ENCODE data around the gene EIF4B. TPM values are rescaled to one million over a fixed set of nuclear protein-coding genes. Genes with fewer than 3 reads are reported as not detected.

Gene EIF4B
- total and polyA plus RNA-seq, 2 of the 13 experiments (the other 11 are each of a cell fraction or from before 2014, with no cell fraction given) = 416 to 548 TPM

DNA sequence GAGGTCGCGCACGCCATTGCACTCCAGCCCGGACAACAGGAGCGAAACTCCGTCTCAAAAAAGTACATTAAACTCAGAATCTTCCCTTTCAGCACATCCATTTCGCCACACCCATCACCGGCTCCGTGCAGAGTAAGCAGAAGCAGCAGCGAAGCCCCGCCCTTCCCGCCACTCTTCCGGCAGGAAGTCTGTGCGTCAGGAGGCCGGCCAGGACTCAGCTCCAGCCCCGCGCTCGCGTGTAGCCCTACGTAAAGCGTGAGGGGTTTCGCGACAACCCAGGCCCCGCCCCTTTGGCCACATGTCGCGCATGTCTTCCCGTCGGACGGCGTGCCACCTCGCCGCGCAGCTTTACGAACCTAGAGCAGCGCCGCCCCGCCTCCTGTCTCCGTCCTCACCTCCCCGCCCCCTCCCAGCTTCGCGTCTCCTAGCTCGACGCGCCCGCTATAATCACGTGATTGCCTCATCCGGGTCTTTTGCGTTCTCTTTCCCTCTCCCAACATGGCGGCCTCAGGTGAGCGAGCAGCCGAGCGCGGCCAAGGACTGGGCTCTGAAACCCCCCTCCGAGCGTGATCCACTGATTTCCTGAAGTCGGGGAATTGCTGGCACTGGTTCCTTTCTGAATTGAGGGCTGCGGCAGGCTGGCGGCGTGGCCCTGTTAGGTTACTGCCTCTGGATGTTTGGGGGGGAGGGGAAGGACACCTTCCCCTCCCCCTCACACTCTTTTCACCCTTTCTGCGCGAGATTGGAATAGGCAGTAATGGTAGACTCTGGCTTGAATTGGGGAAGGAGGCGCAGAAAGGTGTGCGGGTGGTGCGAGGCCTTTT lies at the start of gene EIF4B (continued):
- peak; percentile 84 for TF ChIP-seq MED8 (CRISPR knock-in tag; IDR thresholded peaks at IDR 0.05; ENCODE audit: insufficient replicate concordance)
- TF ChIP-seq ZBTB2 (CRISPR knock-in tag; IDR thresholded peaks at IDR 0.05; ENCODE audit: low read depth) = peak; percentile 10; the same call in 1 of the 2 replicates
- TF ChIP-seq TMF1 (CRISPR knock-in tag; IDR thresholded peaks at IDR 0.05; ENCODE audit: low read depth) = no peak; the same call in 1 of the 2 replicates
- TF ChIP-seq ZNF598 (CRISPR knock-in tag; IDR thresholded peaks at IDR 0.05; ENCODE audit: borderline replicate concordance) = 0 out of 2 replicates have a peak, but pooled peaks have one; percentile 58
- TF ChIP-seq ZNF577 (CRISPR knock-in tag; IDR thresholded peaks at IDR 0.05; ENCODE audit: borderline replicate concordance, low read depth) = 0 out of 2 replicates have a peak, but pooled peaks have one; percentile 65
- peak; percentile 44 for TF ChIP-seq SRSF1 (optimal IDR thresholded peaks at IDR 0.05; ENCODE audit: low read depth, low read length)
- peak; percentile 48; the same call in 1 of the 2 replicates for TF ChIP-seq ZNF225 (CRISPR knock-in tag; IDR thresholded peaks at IDR 0.05)
- TF ChIP-seq, protein P1, sequence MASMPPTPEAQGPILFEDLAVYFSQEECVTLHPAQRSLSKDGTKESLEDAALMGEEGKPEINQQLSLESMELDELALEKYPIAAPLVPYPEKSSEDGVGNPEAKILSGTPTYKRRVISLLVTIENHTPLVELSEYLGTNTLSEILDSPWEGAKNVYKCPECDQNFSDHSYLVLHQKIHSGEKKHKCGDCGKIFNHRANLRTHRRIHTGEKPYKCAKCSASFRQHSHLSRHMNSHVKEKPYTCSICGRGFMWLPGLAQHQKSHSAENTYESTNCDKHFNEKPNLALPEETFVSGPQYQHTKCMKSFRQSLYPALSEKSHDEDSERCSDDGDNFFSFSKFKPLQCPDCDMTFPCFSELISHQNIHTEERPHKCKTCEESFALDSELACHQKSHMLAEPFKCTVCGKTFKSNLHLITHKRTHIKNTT (CRISPR knock-in tag; IDR thresholded peaks at IDR 0.05) = no peak
- no peak for TF ChIP-seq FOXM1 (CRISPR knock-in tag; IDR thresholded peaks at IDR 0.05)
- TF ChIP-seq ZSCAN12 (CRISPR knock-in tag; IDR thresholded peaks at IDR 0.05) = no peak
- TF ChIP-seq KDM6A (CRISPR knock-in tag; IDR thresholded peaks at IDR 0.05; ENCODE audit: low read depth) = no peak
- TF ChIP-seq, protein P2, sequence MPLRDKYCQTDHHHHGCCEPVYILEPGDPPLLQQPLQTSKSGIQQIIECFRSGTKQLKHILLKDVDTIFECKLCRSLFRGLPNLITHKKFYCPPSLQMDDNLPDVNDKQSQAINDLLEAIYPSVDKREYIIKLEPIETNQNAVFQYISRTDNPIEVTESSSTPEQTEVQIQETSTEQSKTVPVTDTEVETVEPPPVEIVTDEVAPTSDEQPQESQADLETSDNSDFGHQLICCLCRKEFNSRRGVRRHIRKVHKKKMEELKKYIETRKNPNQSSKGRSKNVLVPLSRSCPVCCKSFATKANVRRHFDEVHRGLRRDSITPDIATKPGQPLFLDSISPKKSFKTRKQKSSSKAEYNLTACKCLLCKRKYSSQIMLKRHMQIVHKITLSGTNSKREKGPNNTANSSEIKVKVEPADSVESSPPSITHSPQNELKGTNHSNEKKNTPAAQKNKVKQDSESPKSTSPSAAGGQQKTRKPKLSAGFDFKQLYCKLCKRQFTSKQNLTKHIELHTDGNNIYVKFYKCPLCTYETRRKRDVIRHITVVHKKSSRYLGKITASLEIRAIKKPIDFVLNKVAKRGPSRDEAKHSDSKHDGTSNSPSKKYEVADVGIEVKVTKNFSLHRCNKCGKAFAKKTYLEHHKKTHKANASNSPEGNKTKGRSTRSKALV (CRISPR knock-in tag; IDR thresholded peaks at IDR 0.05) = no peak
- peak; percentile 20; the same call in 1 of the 2 replicates for TF ChIP-seq MEIS2 (CRISPR knock-in tag; IDR thresholded peaks at IDR 0.05)
- no peak for TF ChIP-seq FOXA1 (IDR thresholded peaks at IDR 0.05)
- peak; percentile 27 for TF ChIP-seq FOXA1 (CRISPR knock-in tag; IDR thresholded peaks at IDR 0.05)
- no peak for TF ChIP-seq PAX8 (CRISPR knock-in tag; IDR thresholded peaks at IDR 0.05; ENCODE audit: borderline replicate concordance)
- peak; percentile 76; the same call in 1 of the 2 replicates for TF ChIP-seq ZSCAN21 (CRISPR knock-in tag; IDR thresholded peaks at IDR 0.05; ENCODE audit: borderline replicate concordance)
- peak; percentile 89 for TF ChIP-seq ELF1 (CRISPR knock-in tag; IDR thresholded peaks at IDR 0.05)
- TF ChIP-seq, protein P3, sequence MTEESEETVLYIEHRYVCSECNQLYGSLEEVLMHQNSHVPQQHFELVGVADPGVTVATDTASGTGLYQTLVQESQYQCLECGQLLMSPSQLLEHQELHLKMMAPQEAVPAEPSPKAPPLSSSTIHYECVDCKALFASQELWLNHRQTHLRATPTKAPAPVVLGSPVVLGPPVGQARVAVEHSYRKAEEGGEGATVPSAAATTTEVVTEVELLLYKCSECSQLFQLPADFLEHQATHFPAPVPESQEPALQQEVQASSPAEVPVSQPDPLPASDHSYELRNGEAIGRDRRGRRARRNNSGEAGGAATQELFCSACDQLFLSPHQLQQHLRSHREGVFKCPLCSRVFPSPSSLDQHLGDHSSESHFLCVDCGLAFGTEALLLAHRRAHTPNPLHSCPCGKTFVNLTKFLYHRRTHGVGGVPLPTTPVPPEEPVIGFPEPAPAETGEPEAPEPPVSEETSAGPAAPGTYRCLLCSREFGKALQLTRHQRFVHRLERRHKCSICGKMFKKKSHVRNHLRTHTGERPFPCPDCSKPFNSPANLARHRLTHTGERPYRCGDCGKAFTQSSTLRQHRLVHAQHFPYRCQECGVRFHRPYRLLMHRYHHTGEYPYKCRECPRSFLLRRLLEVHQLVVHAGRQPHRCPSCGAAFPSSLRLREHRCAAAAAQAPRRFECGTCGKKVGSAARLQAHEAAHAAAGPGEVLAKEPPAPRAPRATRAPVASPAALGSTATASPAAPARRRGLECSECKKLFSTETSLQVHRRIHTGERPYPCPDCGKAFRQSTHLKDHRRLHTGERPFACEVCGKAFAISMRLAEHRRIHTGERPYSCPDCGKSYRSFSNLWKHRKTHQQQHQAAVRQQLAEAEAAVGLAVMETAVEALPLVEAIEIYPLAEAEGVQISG (CRISPR knock-in tag; IDR thresholded peaks at IDR 0.05) = peak; percentile 81
- no peak; the same call in 1 of the 2 replicates for TF ChIP-seq ZNF615 (CRISPR knock-in tag; IDR thresholded peaks at IDR 0.05; ENCODE audit: borderline replicate concordance)
